G401 (cell line): Measurements from ENCODE around the gene IKZF5. TPM values are rescaled to one million over a fixed set of nuclear protein-coding genes. Genes with fewer than 3 reads are reported as not detected.
A peak's percentile ranks its signal among the peaks of the same experiment; 100 is the strongest.

Source experiments
- DNase-seq: peaks from one replicate; pipeline ENCODE4 v3.0.0-alpha.2; 2015; ENCODE audit warnings: low spot score
- in situ Hi-C: cut with HindIII; loops from 2 replicates; pipeline ENCODE4 v1.10.0; 2016; ENCODE audit warnings: low sequenced_read_pairs, mixed read lengths
- total RNA-seq: library from RNA; depleted of rRNA; stranded (reverse); fragments of >200 nt; shearing (Covaris generic); gene quantifications from 2 replicates; pipeline ENCODE4 v1.2.3, GENCODE V29; 2014

The IKZF5 gene
- total RNA-seq, 1 experiment from 2014 or later, result 1.0 TPM

DNA sequence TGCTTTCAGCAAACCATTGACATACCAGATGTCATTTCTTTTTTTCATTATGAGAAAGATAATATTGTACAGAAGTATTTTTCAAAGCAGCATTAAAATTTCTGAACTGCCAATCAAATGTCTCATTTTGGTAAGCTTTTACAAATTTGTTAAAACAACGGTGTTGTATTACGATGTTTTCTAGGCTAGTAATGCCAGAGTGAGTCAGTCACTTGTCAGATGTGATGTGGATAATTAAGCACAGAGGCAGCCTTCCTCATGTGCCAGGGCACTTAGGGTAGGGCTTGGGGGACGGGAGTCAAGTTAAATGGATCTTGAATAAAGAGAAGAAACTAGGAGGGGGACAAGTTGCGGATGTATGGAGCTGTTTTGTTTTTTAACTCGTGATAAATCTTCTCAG is 18.3 kb downstream of the IKZF5 start:
- DNase-seq, result no peak
- in situ Hi-C loops, result no loop called here

DNA sequence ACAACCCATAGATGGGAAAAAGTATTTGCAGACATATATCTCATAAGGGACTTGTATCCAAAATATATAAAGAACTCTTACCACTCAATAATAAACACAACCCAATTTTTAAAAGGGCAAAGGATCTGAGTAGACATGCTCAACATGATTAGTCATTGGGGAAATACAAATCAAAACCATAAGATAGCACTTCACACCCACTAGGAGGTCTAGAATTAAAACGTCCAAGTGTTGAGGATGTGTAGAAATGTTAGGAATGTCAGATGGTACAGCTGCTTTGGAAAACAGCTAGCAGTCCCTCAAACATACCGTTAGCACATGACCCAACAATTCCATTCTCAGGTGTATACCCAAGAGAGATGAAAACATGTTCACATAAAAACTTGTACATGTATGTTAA is 20.1 kb downstream of the IKZF5 start:
- in situ Hi-C loops, result no loop called here

DNA sequence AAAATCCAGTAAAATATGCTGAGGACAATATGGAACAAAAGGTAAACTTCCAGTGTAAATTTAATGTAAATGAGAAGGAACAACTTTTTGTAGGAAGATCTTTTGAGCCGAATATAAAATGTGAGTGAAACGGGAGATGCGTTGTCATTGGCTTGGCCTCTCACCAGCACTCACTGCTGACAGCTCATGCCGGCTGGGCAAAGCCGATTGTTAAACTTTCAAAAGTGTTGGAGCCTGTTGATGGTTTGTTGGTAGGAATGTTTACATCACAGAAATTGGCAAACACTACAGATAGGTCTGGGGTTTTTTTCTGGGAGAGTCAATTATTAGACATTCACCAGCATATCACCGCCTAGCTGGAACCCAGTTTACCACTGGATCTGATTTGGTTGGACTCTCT is 22.3 kb downstream of the IKZF5 start:
- no peak for DNase-seq
- in situ Hi-C loops, result no loop called here

More for the DNA sequence above, 20.1 kb downstream of the IKZF5 start:
- DNase-seq, result no peak

DNA sequence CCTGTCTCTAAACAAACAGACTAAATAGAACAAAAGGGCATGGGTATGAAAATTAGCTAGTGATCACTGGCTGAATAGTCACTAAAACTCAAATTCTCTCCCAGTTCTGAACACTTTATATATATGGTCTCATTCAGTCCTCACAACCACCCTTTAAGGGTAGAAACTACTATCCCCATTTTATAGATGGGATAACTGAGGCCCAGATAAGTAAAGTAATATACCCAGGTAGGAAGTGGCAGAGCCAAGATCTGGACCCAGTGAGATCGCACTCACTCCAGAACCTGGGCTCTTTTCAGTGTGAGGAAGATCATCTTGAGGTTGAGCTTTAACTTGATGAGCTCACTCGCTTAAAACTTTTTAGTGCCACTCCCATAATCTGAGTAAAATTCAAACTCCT is 23.9 kb downstream of the IKZF5 start:
- in situ Hi-C loops, result no loop called here
- no peak for DNase-seq

DNA sequence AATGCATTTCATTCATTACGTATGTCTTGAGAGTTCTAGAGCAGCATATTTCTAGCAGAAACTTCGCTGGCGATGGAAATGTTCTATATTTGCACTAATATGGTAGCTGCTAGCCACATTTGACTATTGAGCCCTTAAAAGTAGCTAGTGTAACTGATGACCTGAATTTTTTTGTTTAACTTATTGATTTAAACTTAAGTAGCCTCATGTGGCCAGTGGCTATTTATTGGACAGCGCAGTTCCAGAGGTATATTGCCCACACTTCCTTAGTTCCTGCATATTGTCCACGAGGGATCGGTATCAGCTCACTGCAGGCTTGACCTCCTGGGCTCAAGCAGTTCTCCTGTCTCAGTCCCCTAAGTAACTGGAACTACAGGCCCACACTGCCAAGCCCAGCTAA is 24.7 kb downstream of the IKZF5 start:
- DNase-seq, result no peak
- in situ Hi-C loops, result no loop called here

DNA sequence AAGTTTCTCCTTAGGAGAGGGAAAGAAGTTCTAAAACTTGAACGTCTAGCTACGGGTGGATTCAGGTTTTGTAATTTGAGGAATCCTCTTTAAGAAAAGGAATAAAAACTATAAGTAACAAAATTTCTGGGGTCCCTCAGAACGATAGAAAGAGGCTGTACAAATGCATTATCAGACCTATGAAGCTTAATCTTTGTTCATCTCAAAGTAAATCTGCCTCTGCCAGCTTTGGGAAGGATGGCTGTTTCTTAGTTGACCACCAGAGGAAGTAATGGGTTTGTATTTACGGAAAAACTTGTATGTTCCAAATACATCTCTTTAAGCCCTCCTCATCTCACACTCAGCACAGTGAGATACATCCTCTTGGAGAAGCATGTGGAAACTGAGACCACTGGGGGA is 27.5 kb downstream of the IKZF5 start:
- in situ Hi-C loops, result no loop called here
- DNase-seq, result peak; percentile 33

DNA sequence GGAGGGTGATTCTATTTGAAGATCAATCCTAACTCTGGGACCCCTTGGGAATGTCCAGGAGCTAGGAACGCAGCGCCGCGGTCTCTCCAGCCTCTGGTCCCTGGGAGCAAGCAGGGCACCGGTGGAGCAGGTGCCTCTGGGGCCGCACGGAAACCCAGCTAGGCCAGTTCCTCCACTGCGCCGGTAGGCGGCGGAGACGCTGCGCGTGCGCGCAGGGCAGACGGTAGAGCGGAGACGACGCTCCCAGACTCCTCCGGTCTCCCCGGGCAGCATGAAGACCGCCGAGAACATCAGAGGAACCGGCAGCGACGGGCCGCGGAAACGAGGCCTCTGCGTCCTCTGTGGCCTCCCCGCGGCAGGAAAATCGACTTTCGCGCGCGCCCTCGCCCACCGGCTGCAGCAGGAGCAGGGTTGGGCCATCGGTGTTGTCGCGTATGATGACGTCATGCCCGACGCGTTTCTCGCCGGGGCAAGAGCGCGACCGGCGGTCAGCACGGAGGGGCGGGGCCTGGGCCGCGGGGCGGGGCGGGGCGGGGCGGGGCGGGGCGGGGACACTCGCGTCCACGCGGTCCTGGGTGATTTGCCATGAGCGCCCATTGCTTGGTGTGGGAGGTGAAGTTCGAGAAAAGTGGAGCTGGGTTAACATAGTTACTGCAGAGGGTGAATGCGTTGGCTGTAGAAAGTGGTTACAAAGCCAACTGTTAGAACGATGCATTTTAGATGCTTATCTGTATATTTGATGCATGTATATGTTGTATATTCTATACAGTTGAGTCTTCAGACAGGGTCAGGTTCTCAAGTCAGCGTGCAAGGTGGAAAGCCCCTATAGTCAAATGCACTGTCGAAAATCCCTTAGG is 28.2 kb downstream of the IKZF5 start, which contains the start of gene PSTK:
PSTK (plus strand) TSS at position 193 of the 857 bp plus-strand sequence; CDS start at position 272, 79 bp downstream.
- peak; percentile 90 for DNase-seq
- in situ Hi-C loops, result no loop called here

DNA sequence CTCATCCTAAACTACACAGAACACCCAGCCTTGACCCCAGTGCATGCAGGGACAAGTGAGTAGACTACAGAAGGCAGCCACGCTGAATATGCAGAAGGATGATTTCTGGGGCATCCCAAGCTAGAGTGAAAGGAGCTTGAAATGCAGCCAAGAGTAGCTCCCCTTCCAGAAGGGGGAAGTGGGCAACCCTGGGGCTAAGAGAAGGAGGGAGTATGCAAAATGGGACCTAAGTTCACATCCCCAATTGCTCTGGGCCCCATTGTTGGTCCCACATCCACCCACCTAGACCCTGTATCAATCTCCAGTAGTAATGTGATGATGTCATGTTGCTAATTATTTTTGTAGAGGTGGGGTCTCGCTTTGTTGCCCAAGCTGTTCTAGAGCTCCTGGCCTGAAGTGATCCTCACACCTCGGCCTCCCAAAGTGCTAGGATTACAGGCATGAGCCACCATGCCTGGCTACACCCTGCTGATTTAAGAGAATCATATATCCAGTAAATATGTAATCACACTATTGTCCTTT is 34.0 kb downstream of the IKZF5 start:
- DNase-seq, result no peak
- in situ Hi-C loops, result no loop called here

DNA sequence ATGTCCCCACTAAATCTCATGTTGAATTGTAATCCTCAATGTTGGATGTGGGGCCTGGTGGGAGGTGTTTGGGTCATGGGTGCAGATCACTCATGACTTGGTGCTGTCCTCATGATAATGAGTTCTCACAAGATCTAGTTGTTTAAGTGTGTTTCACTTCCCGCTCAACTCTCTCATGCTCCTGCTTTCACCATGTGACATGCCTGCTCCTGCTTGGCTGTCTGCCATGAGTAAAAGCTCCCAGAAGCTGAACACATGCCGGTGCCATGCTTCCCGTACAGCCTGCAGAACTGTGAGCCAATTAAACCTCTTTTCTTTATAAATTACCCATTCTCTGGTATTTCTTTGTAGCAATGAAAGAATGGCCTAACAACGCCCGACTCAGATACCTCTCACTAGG is 34.6 kb downstream of the IKZF5 start:
- no peak for DNase-seq
- in situ Hi-C loops, result no loop called here

DNA sequence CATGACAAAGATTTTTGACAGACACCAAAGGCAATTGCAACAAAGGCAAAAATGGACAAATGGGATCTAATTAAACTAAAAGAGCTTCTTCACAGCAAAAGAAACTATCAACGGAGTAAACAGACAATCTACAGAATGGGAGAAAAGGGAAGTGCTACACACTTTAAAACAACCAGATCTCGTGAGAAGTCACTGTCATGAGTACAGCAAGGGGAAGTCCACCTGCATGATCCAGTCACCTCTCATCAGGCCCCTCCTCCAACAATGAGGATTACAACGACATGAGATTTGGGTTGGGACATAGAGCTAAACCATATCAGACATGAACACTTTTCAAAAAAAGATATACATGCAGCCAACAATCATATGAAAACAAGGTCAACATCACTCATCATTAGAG is 39.9 kb downstream of the IKZF5 start:
- DNase-seq, result no peak
- in situ Hi-C loops, result no loop called here

DNA sequence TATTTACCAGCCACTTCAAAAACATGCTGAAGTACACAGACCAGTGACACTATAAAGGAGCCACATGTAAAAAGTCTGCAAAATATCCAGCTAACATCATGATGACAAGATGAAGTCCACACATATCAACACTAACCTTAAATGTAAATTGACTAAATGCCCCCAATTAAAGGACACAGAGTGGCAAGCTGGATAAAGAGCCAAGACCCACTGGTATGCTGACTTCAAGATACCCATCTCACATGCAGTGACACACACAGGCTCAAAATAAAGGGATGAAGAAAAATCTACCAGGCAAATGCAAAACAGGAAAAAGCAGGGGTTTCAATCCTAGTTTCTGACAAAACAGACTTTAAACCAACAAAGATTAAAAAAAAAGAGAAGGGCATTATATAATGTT is 41.7 kb downstream of the IKZF5 start:
- no peak for DNase-seq
- in situ Hi-C loops, result no loop called here

DNA sequence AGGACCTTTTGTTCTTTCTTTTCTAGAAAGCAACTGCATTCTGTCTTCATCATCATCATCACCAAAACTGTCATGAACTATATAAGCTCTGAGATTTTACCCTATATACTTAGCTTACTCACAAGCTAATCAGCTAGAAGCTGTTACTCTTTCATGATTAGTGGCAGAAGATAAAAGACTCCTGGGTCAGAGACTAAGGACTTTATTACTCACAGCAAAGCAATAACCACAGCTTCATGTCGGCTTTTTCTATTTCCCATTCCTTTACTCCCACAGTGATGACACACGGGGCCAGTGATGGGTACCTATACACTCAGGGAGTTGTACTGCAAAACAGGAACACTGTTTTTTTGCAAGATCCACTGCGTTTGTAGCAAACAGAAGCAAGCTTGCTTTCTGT is 46.2 kb downstream of the IKZF5 start:
- no peak for DNase-seq
- in situ Hi-C loops, result no loop called here

DNA sequence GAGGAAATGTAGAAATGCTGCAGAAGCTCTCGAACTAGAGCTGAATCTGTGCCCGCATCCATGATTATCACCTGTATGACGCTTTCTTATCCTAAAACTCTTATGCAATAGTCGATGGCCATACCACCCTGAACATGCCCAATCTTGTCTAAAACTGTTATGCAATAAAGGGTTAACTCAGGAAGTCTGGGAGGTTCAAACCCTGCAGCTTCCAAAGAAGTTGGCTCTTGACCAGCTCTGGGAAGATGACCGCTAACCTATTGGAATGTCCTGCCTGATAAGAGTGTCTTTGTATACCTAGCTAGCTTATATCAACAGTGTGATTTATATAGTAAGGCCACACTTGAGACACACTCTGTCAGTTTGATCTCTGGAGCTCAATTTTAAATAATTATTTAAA is 51.1 kb downstream of the IKZF5 start:
- in situ Hi-C loops, result no loop called here
- DNase-seq, result no peak

DNA sequence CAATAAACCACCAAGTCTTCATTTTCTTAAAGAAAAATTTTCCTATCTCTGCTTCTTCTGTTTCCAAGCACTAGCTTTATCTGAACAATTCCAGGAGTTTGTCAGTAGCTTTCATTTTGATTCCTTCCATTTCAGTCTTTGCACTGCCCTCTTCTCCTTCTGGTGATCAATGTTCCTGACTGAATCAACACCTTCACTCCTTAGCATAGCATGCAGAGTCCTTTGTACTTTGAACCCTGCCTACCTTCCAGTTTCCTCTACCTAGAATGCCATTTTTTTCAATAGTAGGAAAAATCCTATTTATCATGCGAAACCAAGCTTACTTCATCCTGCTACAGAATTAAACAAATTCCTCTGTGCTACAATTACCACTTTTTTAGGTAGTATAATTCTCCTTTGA is 52.7 kb downstream of the IKZF5 start:
- in situ Hi-C loops, result no loop called here
- DNase-seq, result no peak

DNA sequence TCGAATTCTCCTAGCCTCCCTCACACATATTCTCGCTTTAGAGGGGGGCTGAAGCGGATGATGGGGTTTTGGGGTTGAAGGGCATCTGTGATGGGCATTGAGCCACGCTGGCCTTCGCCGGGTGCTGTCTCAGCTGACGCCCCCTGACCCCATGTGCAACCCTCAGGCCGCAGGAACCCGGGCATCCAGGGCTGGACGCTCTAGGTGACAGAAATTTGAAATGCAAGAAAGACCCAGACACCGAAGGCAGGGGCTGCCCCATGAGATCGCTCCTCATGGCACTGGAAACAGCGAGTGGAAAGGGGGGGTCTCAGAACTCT is 53.9 kb downstream of the IKZF5 start:
- DNase-seq, result no peak

DNA sequence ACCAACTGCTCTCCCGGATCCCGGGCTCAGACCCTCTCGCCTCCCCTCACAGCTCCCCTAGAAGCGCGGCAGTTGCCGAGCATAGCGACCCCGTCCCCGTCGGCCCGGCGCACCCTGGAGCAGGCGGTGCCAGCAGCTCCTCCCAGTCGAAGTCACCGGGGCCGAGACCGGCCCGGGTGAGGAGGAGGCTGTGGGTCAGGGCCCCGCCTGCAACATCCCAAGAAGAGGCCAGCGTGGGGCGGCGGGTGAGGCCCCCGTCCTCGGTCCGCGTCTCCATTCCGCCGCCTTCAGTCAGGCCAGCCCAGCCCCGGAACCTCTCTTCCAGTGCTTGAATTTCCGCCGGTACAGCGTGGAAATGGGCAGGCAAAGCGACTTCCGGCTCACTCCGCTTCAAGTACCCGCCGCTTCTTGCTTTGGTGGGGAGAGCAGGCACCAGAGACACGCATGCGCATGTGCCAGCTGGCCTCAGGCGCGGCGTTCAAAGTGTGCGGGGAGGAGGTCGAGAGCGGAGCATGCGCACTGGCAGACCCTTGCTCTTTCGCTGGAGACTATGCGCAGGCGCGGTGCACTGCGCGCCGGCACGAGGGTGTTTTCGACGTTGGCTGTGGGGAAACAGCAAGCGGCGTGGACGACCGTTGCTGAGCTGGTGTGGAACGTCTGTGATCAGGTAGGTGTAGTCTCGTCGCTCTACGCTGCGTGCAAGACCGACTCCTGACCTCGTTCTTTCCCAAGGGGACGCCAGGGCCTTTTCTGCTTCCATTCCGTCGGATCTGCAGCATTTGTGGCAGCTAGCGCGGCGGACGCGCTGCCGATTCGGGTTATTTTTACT is 54.5 kb downstream of the IKZF5 start, which contains the start of gene C10orf88:
C10orf88 (minus strand) TSS at position 326 of the 829 bp plus-strand sequence; CDS start at position 277, 49 bp downstream.
- peak; percentile 97 for DNase-seq
- in situ Hi-C loops, result no loop called here

More for the DNA sequence above, 53.9 kb downstream of the IKZF5 start:
- in situ Hi-C loops, result no loop called here

DNA sequence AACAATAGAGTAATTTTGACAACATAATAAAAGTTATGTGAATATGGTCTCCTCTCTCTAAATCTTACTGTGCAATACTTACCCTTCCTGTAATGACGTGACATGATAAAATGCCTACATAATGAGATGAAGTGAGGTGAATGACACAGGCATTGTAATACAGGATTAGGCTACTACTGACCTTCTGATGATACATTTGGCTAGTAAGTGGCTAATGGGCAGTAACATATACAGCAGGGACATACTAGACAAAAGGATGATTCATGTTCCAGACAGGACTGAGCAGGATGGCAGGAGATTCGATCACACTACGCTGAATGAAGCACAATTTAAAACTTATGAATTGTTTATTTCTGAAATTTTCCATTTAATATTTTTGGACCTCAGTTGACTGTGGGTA is 59.3 kb downstream of the IKZF5 start:
- DNase-seq, result no peak
- in situ Hi-C loops, result no loop called here
